Mucosa of descending colon (tissue), 3 donors: Measurements from ENCODE around the gene C16orf46. TPM values are rescaled to one million over a fixed set of nuclear protein-coding genes. Genes with fewer than 3 reads are reported as not detected.

ENCODE experiments used
- ATAC-seq: fragments of 200-7000 bp; cut with Tn5 transposase; one replicate; pipeline ENCODE4 v1.9.1; 2020; ENCODE audit warnings: mild to moderate bottlenecking, moderate library complexity
- DNase-seq, 3 donors: peaks; one replicate each; pipeline ENCODE4 v3.0.0-alpha.2; 2020
- H3K36me3 ChIP-seq: fragments of 200-600 bp; one replicate; pipeline ENCODE4 v1.8.0; 2021; ENCODE audit warnings: low read depth, mild to moderate bottlenecking
- H3K4me1 ChIP-seq: fragments of 200-600 bp; one replicate; pipeline ENCODE4 v1.8.0; 2021; ENCODE audit warnings: low read depth, mild to moderate bottlenecking
- H3K4me3 ChIP-seq: fragments of 200-600 bp; one replicate; pipeline ENCODE4 v1.8.0; 2021; ENCODE audit warnings: mild to moderate bottlenecking
- H3K9me3 ChIP-seq: fragments of 200-600 bp; one replicate; pipeline ENCODE4 v1.8.0; 2021; ENCODE audit warnings: mild to moderate bottlenecking
- CTCF ChIP-seq: fragments of 200-600 bp; IDR thresholded peaks from one replicate; pipeline ENCODE4 v1.8.0; 2022; ENCODE audit warnings: antibody characterized with exemption, mild to moderate bottlenecking
- intact Hi-C, 2 donors: fragments of 100-400 bp; cut with DNase I in 1 of 2; cut with micrococcal nuclease in 1 of 2; formaldehyde crosslinking; loops; one replicate each; pipeline versions ENCODE4 v1.11.0 to v1.11.1; 2022; cut with DNase I, micrococcal nuclease
- total RNA-seq, 3 donors: library from RNA; stranded (reverse); fragmentation: NEBNext Ultra II Directional in 2 of 3; extraction: Animal tissue kit (Norgen Biotek cat#: 25700) in 2 of 3; gene quantifications; one replicate each; pipeline versions ENCODE4 v1.2.1 to v1.2.4, GENCODE V29; 2021 to 2023
- donor health status: DM: no; HTN: no; CAD: no; lungs with moderate emphysema.
- donor health status: DM: no; HTN: no; CAD: no.
- donor health status: DM: no; HTN: yes; CAD: no.

Gene C16orf46
- total RNA-seq, 3 donors from 2014 or later, result 0.39 to 1.6 (median 0.58) TPM

DNA sequence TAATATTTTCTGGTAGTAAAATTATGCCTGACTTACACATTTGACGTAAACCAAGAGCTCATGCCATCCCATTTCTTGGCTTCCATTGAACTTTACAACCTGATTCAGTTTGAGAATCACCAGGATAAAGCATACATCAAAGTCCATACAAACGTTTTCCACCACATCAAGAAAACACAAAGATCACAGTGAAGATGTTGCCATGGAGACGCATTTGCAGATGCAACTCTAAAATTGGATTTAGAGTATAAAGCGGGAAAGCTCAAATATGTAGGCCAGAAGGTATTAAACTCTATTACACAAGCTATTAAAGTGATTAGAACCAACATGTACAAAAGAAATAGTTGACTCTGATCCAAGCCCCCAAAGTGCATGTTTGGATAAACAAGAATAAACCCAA lies 10.4 kb downstream of the C16orf46 start:
- Histone ChIP-seq H3K36me3 (no peaks in the 10 kb centered on the region), H3K4me3 (no peak overlapping the region), H3K4me1 (no peaks in the 10 kb centered on the region), H3K9me3 (no peaks in the 10 kb centered on the region)
- TF ChIP-seq CTCF, result no peak
- DNase-seq (no peak), ATAC-seq (no peak)
- intact Hi-C loops, result no loop called here

- DNase-seq, result no peak
- H3K9me3 ChIP-seq, result no peaks in the 10 kb centered on the region
These were observed 15.0 kb downstream of the C16orf46 start for GRCh38 chr16:81061871-81062608.

DNA sequence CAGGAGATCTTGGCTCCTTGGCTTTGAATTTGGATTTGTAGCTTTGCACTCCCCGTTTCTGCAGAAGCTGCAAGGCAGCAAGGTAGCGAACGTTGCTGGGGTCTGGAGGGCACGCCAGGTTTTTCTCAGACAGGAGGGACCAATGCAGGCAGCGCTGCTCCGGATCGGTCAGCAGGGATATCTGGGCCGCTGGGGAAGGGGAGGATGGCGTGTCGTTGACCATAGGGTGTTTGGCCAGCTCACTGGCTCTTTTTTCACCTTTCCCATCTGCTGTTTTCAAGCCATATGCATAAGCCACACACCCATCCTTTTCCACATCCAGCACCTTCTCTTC lies 15.8 kb downstream of the C16orf46 start:
- Histone ChIP-seq H3K4me1 (no peaks in the 10 kb centered on the region), H3K4me3 (no peak overlapping the region), H3K9me3 (no peaks in the 10 kb centered on the region), H3K36me3 (no peaks in the 10 kb centered on the region)
- DNase-seq (no peak), ATAC-seq (no peak)
- intact Hi-C loops, result no loop called here
- TF ChIP-seq CTCF, result no peak

More at GRCh38 chr16:81061871-81062608, 15.0 kb downstream of the C16orf46 start:
- intact Hi-C loops, result no loop called here
- H3K4me3 ChIP-seq, result no peak overlapping the region
- H3K4me1 ChIP-seq, result no peaks in the 10 kb centered on the region
- TF ChIP-seq CTCF, result no peak
- H3K36me3 ChIP-seq, result no peaks in the 10 kb centered on the region
- ATAC-seq, result no peak

- DNase-seq (no peak), ATAC-seq (no peak)
- TF ChIP-seq CTCF, result no peak
- intact Hi-C loops, result no loop called here
- H3K36me3 ChIP-seq, result no peaks in the 10 kb centered on the region
- H3K4me3 ChIP-seq, result no peak overlapping the region
- H3K9me3 ChIP-seq, result no peaks in the 10 kb centered on the region
- no peaks in the 10 kb centered on the region for H3K4me1 ChIP-seq
These were observed 16.3 kb downstream of the C16orf46 start for GRCh38 chr16:81060576-81061306.

- Histone ChIP-seq H3K9me3 (peaks cover 11% of the 10 kb centered on the region), H3K4me3 (no peak overlapping the region), H3K4me1 (no peaks in the 10 kb centered on the region), H3K36me3 (no peaks in the 10 kb centered on the region)
- TF ChIP-seq CTCF, result no peak
- ATAC-seq, result no peak
- intact Hi-C loops, result no loop called here
- no peak for DNase-seq
These were observed 23.3 kb downstream of the C16orf46 start for GRCh38 chr16:81053761-81054160.
